DMS114 treated with DMSO at 0.1 percent for 48 hours (cell line): ENCODE measurements around the gene PDCL2.
"Not testable (repeated sequence)": the region's sequence is repeated elsewhere in the genome, so short reads cannot be mapped to it uniquely, and the experiment has no call there.

Source experiments
- DNase-seq: peaks from one replicate; lab custom pipeline; 2025; ENCODE audit not compliant: unreplicated experiment; lab: John Stamatoyannopoulos, UW

The PDCL2 gene, protein sequence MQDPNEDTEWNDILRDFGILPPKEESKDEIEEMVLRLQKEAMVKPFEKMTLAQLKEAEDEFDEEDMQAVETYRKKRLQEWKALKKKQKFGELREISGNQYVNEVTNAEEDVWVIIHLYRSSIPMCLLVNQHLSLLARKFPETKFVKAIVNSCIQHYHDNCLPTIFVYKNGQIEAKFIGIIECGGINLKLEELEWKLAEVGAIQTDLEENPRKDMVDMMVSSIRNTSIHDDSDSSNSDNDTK

GRCh38 chr4:55592014-55592413, at the start of gene PDCL2:
Gene PDCL2, minus strand, starts transcription at chr4:55592245. Its CDS starts 136 bp downstream, at chr4:55592109.
- DNase-seq: no peak

DNA sequence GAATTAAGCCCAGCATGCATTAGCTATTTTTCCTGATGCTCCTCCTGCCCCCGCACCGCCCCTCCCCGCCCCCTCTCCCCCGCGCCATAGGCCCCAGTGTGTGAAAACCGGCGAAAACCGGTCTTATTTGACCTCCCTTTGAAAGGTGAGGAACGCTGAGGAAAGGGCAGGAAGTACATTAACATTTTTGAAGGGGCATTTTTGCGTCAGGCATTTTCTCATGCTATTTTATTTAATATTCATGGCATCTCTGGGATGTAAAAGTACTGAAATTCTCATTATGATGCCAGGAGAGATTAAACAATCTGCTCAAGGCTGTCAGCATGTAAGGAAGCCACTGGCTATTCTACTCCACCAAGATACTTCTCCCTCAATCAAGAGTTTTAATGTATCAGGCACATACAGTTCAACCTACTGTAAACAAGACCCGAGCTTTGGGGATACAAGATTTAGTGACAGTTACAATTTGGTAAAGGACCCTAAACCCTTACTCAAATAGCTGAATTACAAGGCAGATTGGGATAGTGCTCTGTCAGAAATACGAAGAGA, 45.3 kb upstream of the PDCL2 start:
- DNase-seq: no peak

- DNase-seq: no peak
Measured at GRCh38 chr4:55636656-55636999, 44.6 kb upstream of the PDCL2 start.

GRCh38 chr4:55635741-55636655, 44.0 kb upstream of the PDCL2 start, which contains the start of gene NMU:
Gene NMU, minus strand, starts transcription at chr4:55636298. Its CDS starts 106 bp downstream, at chr4:55636192.
- DNase-seq: no peak

DNA sequence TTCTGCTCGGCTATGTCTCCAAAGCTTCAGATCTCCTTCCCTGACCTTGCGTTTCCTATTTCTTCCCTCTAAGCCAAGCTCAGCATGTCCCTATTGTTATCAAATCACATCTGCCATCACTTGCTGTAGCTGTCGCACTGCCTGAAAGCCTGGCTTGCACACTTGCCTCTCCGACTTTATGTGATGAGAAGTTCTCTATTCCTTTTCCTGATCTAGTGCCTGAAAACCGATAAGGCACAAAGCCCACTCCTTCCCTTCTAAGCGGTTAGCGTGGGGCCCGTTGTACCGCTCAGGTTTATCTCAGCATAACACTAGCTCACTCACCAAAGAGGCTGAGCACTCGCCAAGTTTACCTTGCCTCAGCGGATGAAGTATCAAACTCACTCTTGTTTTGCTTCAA, 43.2 kb upstream of the PDCL2 start:
- no peak for DNase-seq

- no peak for DNase-seq
Measured at GRCh38 chr4:55634417-55635128, 42.5 kb upstream of the PDCL2 start.

DNA sequence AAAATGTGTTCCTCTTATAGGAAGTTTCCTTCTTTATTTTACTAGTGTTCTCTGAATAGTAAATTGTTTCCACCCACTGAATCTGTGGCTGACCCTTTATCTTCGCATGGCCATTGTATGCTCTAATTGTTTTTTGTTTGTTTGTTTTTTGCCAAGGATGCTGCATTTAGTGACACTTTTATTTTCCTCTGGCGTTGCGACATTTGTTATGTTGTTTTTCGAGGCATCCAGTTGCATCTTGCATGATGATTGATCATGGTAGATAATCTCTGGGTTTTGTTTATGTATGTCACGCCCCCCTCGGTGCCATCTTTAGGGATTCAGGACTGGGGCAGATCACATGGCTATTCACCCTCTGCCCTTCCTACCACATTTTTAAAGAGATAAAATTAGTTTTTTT, 41.9 kb upstream of the PDCL2 start:
- DNase-seq: no peak

DNA sequence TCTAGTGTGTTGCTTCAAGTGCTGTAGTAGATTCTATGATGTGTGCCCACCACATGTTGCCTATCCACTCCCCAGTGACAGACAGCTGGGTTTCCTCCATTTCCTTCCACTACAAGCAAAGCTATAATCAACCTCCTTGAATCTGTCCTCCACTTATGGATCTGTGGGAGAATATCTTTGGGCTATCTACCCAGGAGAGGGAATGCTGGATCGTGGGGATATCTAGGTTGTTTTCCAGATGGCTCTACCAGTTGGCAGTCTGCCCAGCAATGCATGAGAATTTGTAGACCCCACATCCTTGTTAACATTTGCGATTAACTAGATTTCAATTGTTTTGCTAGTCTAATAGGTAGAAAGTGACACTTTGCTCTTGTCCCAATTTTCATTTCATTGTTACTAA, 33.8 kb upstream of the PDCL2 start:
- DNase-seq: no peak

GRCh38 chr4:55624063-55624462, 32.0 kb upstream of the PDCL2 start:
- not testable (repeated sequence) for DNase-seq

- no peak for DNase-seq
Measured at GRCh38 chr4:55618546-55619143, 26.6 kb upstream of the PDCL2 start.

GRCh38 chr4:55617587-55618197, 25.6 kb upstream of the PDCL2 start:
- DNase-seq: no peak

- DNase-seq: no peak
Measured at GRCh38 chr4:55615008-55615407, 23.0 kb upstream of the PDCL2 start.

GRCh38 chr4:55613621-55614020, 21.6 kb upstream of the PDCL2 start:
- DNase-seq: no peak

GRCh38 chr4:55612341-55612740, 20.3 kb upstream of the PDCL2 start:
- DNase-seq: no peak

DNA sequence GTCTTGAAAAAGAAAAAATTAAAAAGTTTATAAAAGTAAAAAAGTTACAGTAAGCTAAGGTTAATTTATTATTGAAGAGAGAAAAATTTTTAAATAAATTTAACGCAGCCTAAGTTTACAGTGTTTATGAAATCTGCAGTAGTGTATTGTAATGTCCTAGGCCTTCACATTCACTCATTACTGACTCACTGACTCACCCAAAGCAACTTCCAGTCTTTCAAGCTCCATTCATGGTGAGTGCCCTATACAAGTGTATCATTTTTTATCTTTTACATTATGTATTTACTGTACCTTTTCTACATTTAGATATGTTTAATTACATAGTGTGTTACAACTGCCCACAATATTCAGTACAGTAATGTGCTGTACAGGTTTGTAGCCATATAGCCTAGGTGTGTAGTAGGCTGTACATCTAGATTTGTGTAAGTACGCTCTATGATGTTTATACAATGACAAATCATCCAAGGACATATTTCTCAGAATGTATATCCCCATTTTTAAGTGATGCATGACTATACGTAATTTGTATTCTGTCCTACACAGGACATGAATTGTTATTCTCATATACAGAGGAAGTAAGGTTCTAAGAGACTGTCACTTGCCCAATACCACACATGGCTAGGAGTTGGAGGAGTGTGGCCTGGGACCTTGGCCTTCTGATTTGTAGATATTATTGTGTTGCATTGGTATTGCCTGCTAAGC, 19.5 kb upstream of the PDCL2 start:
- DNase-seq: no peak

DNA sequence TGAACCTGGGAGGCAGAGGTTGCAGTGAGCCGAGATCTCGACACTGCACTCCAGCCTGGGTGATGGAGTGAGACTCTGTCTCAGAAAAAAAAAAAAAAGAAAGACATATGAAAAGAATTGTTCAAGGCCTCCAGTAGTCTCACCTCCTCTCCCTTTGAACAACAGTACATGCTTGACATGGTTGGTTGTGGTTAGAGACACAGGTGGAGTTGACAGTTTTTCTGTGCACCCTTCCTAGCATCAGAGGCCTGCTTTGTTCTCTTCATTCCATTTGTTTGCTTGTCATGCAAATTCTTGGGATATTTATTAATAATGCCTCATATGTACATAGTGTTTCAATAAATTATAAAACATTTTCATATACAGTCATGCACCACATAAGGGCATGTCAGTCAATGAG, 18.3 kb upstream of the PDCL2 start:
- DNase-seq: no peak

DNA sequence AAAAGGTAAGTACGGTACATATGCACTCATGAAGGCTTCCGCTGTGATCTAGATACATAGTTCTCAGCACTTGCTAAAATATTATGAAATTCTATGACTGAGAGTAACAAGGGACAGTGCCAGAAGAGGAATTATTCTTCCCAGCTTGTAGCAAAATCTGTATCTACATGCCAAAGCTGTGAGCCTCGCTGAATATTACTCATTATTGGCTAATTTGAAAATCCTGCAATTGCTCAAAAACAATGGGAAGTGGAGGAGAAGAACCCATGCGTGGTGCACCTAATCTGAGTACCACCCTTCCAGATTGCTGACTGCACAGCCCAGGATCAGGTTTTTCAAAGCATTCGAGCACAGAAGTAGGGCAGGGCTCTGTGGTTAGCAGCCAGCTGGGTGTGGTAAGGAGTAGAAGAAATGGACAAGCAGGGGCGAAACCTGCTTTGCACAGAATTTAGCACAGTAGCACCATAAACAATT, 17.4 kb upstream of the PDCL2 start:
- DNase-seq: no peak

GRCh38 chr4:55608591-55608990, 16.5 kb upstream of the PDCL2 start:
- DNase-seq: no peak

DNA sequence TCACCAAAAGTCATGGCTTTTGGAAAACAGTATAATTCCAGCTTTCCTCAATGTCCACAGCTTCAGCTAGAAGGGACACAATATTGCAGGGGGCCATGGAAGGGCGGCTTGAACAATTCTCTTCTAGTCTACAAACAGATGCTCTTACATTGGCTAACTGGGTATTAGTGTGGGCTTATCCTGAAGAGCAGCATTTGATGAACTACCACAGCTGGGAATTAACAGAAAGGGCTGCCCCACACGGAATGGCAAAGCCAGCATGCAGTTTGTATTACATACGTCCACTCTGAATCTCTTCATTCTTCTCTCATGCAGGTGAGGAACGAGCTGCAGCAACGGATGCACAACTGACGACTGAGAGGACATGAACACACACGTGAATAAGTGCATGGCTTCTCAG, 13.0 kb upstream of the PDCL2 start:
- DNase-seq: no peak

- no peak for DNase-seq
Measured at GRCh38 chr4:55600640-55601039, 8.6 kb upstream of the PDCL2 start.
